Fibroblast of lung (primary cell): ENCODE measurements around the gene CCDC73.

Experiments
- EZH2 ChIP-seq: IDR thresholded peaks from 2 replicates; pipeline ENCODE4 v1.5.1; 2012; ENCODE audit warnings: low read length, control low read depth, mild to moderate bottlenecking; ENCODE audit errors: missing control alignments
- TF ChIP-seq, protein P1 (sequence below), 2 donors: IDR thresholded peaks in 1 of 2; conservative IDR thresholded peaks in 1 of 2; 1 replicate in 1 of 2; 2 replicates in 1 of 2; pipeline ENCODE4 v1.5.1; 2011 to 2012; ENCODE audit warnings: low read length in 2 of 2, control low read depth in 1 of 2, inconsistent platforms in 1 of 2, low read depth in 1 of 2, mild to moderate bottlenecking in 1 of 2

GRCh38 chr11:32713496-32713895 is 81.0 kb downstream of the CCDC73 start:
- TF ChIP-seq, protein P1, sequence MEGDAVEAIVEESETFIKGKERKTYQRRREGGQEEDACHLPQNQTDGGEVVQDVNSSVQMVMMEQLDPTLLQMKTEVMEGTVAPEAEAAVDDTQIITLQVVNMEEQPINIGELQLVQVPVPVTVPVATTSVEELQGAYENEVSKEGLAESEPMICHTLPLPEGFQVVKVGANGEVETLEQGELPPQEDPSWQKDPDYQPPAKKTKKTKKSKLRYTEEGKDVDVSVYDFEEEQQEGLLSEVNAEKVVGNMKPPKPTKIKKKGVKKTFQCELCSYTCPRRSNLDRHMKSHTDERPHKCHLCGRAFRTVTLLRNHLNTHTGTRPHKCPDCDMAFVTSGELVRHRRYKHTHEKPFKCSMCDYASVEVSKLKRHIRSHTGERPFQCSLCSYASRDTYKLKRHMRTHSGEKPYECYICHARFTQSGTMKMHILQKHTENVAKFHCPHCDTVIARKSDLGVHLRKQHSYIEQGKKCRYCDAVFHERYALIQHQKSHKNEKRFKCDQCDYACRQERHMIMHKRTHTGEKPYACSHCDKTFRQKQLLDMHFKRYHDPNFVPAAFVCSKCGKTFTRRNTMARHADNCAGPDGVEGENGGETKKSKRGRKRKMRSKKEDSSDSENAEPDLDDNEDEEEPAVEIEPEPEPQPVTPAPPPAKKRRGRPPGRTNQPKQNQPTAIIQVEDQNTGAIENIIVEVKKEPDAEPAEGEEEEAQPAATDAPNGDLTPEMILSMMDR (conservative IDR thresholded peaks at IDR 0.05 in 1 of 2, IDR thresholded peaks at IDR 0.05 in 1 of 2; ENCODE audit: low read depth in 1 of 2, low read length in 2 of 2) = peak; percentile 28 to 32
- TF ChIP-seq EZH2 = no peak
